ENCODE data around the gene FBXL7.

GRCh38 chr5:15560421-15560820 lies 60.4 kb downstream of the FBXL7 start:
- TF ChIP-seq EP300 (IDR thresholded peaks at IDR 0.05; ENCODE audit: low read depth) = no peak
- TF ChIP-seq CTCF (IDR thresholded peaks at IDR 0.05) = no peak
- no peak for TF ChIP-seq POLR2A (IDR thresholded peaks at IDR 0.05)

All from transverse colon (tissue), 3 donors.